SK-N-SH treated with all-trans-retinoic acid at 6 μM for 48 hours (cell line): Measurements from ENCODE around the gene RAPGEF4.
"Not testable (repeated sequence)": the region's sequence is repeated elsewhere in the genome, so short reads cannot be mapped to it uniquely, and the experiment has no call there.

Experiments used
- ATAC-seq: fragments of 200-7000 bp; cut with Tn5 transposase; 3 replicates; pipeline ENCODE4 v1.9.1; 2020; ENCODE audit warnings: mild to moderate bottlenecking, moderate library complexity
- ARNTL ChIP-seq: fragments of 450-650 bp; formaldehyde crosslinking; IDR thresholded peaks from 2 replicates; pipeline ENCODE4 v1.5.0; 2020; ENCODE audit warnings: low read depth, mild to moderate bottlenecking, moderate library complexity, borderline replicate concordance
- BACH2 ChIP-seq: fragments of 250-450 bp; sonication (Bioruptor Pico); IDR thresholded peaks from 2 replicates; pipeline ENCODE4 v1.9.0; 2021; ENCODE audit warnings: mild to moderate bottlenecking, borderline replicate concordance
- CSDC2 ChIP-seq: fragments of 250-450 bp; sonication (Bioruptor Pico); IDR thresholded peaks from 2 replicates; pipeline ENCODE4 v1.5.0; 2020; ENCODE audit warnings: mild to moderate bottlenecking, moderate library complexity
- CSRNP3 ChIP-seq: fragments of 250-450 bp; sonication (Bioruptor Pico); IDR thresholded peaks from 2 replicates; pipeline ENCODE4 v1.5.1; 2021; ENCODE audit warnings: mild to moderate bottlenecking, moderate library complexity
- ESRRG ChIP-seq: fragments of 250-450 bp; sonication (Bioruptor Pico); IDR thresholded peaks from 2 replicates; pipeline ENCODE4 v1.6.1; 2021; ENCODE audit warnings: mild to moderate bottlenecking
- GLIS3 ChIP-seq: fragments of 250-450 bp; sonication (Bioruptor Pico); IDR thresholded peaks from 2 replicates; pipeline ENCODE4 v1.5.0; 2020; ENCODE audit warnings: mild to moderate bottlenecking, moderate library complexity
- ISL1 ChIP-seq: fragments of 250-450 bp; sonication (Bioruptor Pico); IDR thresholded peaks from 2 replicates; pipeline ENCODE4 v2.1.2; 2022; ENCODE audit warnings: mild to moderate bottlenecking, moderate library complexity
- OSR1 ChIP-seq: fragments of 250-450 bp; sonication (Bioruptor Pico); IDR thresholded peaks from 2 replicates; pipeline ENCODE4 v1.8.0; 2022; ENCODE audit warnings: moderate library complexity, mild to moderate bottlenecking, inconsistent platforms
- PATZ1 ChIP-seq: fragments of 250-450 bp; sonication (Bioruptor Pico); IDR thresholded peaks from 2 replicates; pipeline ENCODE4 v1.8.0; 2020; ENCODE audit warnings: mild to moderate bottlenecking, moderate library complexity, borderline replicate concordance
- POU6F1 ChIP-seq: fragments of 250-450 bp; sonication (Bioruptor Pico); IDR thresholded peaks from 2 replicates; pipeline ENCODE4 v1.8.0; 2021; ENCODE audit warnings: low read depth, mild to moderate bottlenecking, moderate library complexity, borderline replicate concordance
- PPARA ChIP-seq: fragments of 250-450 bp; sonication (Bioruptor Pico); IDR thresholded peaks from 2 replicates; pipeline ENCODE4 v1.5.0; 2020; ENCODE audit warnings: mild to moderate bottlenecking, borderline replicate concordance
- RARB ChIP-seq: fragments of 250-450 bp; sonication (Bioruptor Pico); IDR thresholded peaks from 2 replicates; pipeline ENCODE4 v1.8.0; 2021; ENCODE audit warnings: mild to moderate bottlenecking, moderate library complexity
- SNAI2 ChIP-seq: fragments of 250-450 bp; sonication (Bioruptor Pico); IDR thresholded peaks from 2 replicates; pipeline ENCODE4 v1.5.0; 2020; ENCODE audit warnings: mild to moderate bottlenecking, moderate library complexity
- TCF4 ChIP-seq: fragments of 250-450 bp; sonication (Bioruptor Pico); IDR thresholded peaks from 2 replicates; pipeline ENCODE4 v1.8.0; 2021; ENCODE audit warnings: mild to moderate bottlenecking, moderate library complexity, borderline replicate concordance
- TOX ChIP-seq: fragments of 250-450 bp; sonication (Bioruptor Pico); IDR thresholded peaks from 2 replicates; pipeline ENCODE4 v1.8.0; 2021; ENCODE audit warnings: mild to moderate bottlenecking, moderate library complexity, borderline replicate concordance
- TSHZ2 ChIP-seq: fragments of 250-450 bp; sonication (Bioruptor Pico); IDR thresholded peaks from 2 replicates; pipeline ENCODE4 v1.5.0; 2020; ENCODE audit warnings: mild to moderate bottlenecking, moderate library complexity
- ZC3H10 ChIP-seq: fragments of 250-450 bp; sonication (Bioruptor Pico); IDR thresholded peaks from 2 replicates; pipeline ENCODE4 v1.5.1; 2021; ENCODE audit warnings: mild to moderate bottlenecking, moderate library complexity
- ZFP3 ChIP-seq: fragments of 250-450 bp; sonication (Bioruptor Pico); IDR thresholded peaks from 2 replicates; pipeline ENCODE4 v1.5.0; 2020; ENCODE audit warnings: mild to moderate bottlenecking, moderate library complexity
- ZFP30 ChIP-seq: fragments of 450-650 bp; formaldehyde crosslinking; IDR thresholded peaks from 2 replicates; pipeline ENCODE4 v1.5.0; 2022; ENCODE audit warnings: mild to moderate bottlenecking, moderate library complexity
- ZNF565 ChIP-seq: fragments of 450-650 bp; formaldehyde crosslinking; conservative IDR thresholded peaks from 2 replicates; pipeline ENCODE4 v1.5.0; 2020; ENCODE audit warnings: low read depth, mild to moderate bottlenecking, moderate library complexity
- ZNF8 ChIP-seq: fragments of 450-650 bp; formaldehyde crosslinking; IDR thresholded peaks from 2 replicates; pipeline ENCODE4 v1.5.0; 2020; ENCODE audit warnings: mild to moderate bottlenecking, moderate library complexity

The RAPGEF4 gene

GRCh38 chr2:172792711-172793110 lies 57.1 kb downstream of the RAPGEF4 start:
- TF ChIP-seq ARNTL (CRISPR knock-in tag) (no peak), ZNF8 (CRISPR knock-in tag) (no peak), SNAI2 (CRISPR knock-in tag) (no peak), ZFP30 (CRISPR knock-in tag) (no peak), GLIS3 (CRISPR knock-in tag) (no peak), BACH2 (no peak), ZFP3 (CRISPR knock-in tag) (no peak), PPARA (CRISPR knock-in tag) (no peak), ISL1 (CRISPR knock-in tag) (no peak), TSHZ2 (CRISPR knock-in tag) (no peak), CSDC2 (CRISPR knock-in tag) (no peak), POU6F1 (CRISPR knock-in tag) (no peak), RARB (CRISPR knock-in tag) (no peak), TCF4 (CRISPR knock-in tag) (no peak)
- ATAC-seq = peak; percentile 54; the same call in 2 of the 3 replicates

- ATAC-seq = not testable (repeated sequence)
Observed at GRCh38 chr2:172803308-172803707, 67.7 kb downstream of the RAPGEF4 start.

- TF ChIP-seq CSRNP3 (CRISPR knock-in tag) (no peak), ZC3H10 (CRISPR knock-in tag) (no peak), ISL1 (CRISPR knock-in tag) (no peak), ESRRG (CRISPR knock-in tag) (no peak), TOX (CRISPR knock-in tag) (no peak), ZNF8 (CRISPR knock-in tag) (no peak), PPARA (CRISPR knock-in tag) (no peak), BACH2 (no peak), SNAI2 (CRISPR knock-in tag) (no peak), GLIS3 (CRISPR knock-in tag) (no peak)
- ATAC-seq = no peak
Observed at GRCh38 chr2:172804423-172804822, 68.8 kb downstream of the RAPGEF4 start.

- peak; percentile 88 for ATAC-seq
Observed at GRCh38 chr2:172806493-172806892, 70.8 kb downstream of the RAPGEF4 start.

More at GRCh38 chr2:172806493-172806892, 70.8 kb downstream of the RAPGEF4 start:
- TF ChIP-seq ZNF565 (CRISPR knock-in tag) (no peak), PATZ1 (CRISPR knock-in tag) (no peak), OSR1 (CRISPR knock-in tag) (no peak), BACH2 (no peak), TOX (CRISPR knock-in tag) (no peak), ZNF8 (CRISPR knock-in tag) (no peak), ESRRG (CRISPR knock-in tag) (no peak)
